Skeletal muscle satellite cell (primary cell): ENCODE measurements around the gene RCBTB1.
"Not testable (repeated sequence)": the region's sequence is repeated elsewhere in the genome, so short reads cannot be mapped to it uniquely, and the experiment has no call there.

Experiments
- H3K27me3 ChIP-seq: 2 replicates; pipeline ENCODE4 v1.7.0; 2013; ENCODE audit warnings: low read length; ENCODE audit not compliant: control insufficient read depth, insufficient read depth
- H3K36me3 ChIP-seq: 2 replicates; pipeline ENCODE4 v1.7.0; 2013; ENCODE audit warnings: mild to moderate bottlenecking, control low read depth, low read length; ENCODE audit not compliant: insufficient read depth
- H3K4me1 ChIP-seq: 2 replicates; pipeline ENCODE4 v1.7.0; 2013; ENCODE audit warnings: low read length; ENCODE audit not compliant: control insufficient read depth, insufficient read depth
- H3K4me2 ChIP-seq: 2 replicates; pipeline ENCODE4 v1.7.0; 2013; ENCODE audit warnings: mild to moderate bottlenecking, low read length
- H3K4me3 ChIP-seq: 2 replicates; pipeline ENCODE4 v1.7.0; 2013; ENCODE audit warnings: low read length
- H3K9ac ChIP-seq: 2 replicates; pipeline ENCODE4 v1.7.0; 2013; ENCODE audit warnings: mild to moderate bottlenecking, low read depth, low read length, moderate library complexity
- H3K9me3 ChIP-seq: replicated peaks from 2 replicates; pipeline ENCODE4 v1.7.0; 2013; ENCODE audit warnings: mild to moderate bottlenecking, control low read depth, low read length

RCBTB1 gene

DNA sequence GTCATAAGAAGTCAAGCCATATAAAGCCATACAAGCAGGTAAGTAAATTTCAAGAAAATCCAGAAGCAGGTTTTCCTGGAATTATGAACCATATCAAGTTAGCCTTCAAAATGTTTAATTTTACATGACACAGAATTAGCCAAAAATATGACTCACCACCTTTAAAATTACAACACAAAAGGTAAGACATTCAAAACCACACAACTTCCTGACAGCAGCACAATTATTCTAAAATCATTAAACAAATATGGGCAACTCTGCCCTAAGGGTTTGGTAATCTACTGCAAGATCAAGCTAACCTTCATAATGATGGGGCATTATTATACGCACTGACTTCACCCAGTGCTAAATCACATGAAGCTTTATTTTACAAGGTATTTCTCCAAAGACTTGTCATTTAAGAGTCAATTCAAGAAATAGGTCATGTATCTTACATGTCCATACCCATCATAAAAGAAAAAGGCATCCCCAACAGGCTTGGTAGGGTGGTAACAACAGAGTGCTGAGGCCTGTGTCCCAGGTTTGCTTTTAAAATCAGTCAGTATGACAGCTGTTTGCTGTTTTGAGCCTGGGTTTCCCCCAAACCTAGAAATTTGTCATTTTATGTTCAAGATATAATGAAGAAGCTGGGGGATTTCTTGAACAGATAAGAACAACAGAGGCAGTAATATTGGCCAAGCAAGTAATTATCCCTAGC, 15.2 kb downstream of the RCBTB1 start:
- H3K27me3 ChIP-seq: no peaks in the 10 kb centered on the region
- H3K9ac ChIP-seq: no peak overlapping the region
- peaks cover 4% of the 10 kb centered on the region for H3K4me1 ChIP-seq
- H3K36me3 ChIP-seq: peaks cover 10% of the 10 kb centered on the region
- no peak overlapping the region for H3K4me2 ChIP-seq
- H3K9me3 ChIP-seq: no peaks in the 10 kb centered on the region
- no peak overlapping the region for H3K4me3 ChIP-seq

DNA sequence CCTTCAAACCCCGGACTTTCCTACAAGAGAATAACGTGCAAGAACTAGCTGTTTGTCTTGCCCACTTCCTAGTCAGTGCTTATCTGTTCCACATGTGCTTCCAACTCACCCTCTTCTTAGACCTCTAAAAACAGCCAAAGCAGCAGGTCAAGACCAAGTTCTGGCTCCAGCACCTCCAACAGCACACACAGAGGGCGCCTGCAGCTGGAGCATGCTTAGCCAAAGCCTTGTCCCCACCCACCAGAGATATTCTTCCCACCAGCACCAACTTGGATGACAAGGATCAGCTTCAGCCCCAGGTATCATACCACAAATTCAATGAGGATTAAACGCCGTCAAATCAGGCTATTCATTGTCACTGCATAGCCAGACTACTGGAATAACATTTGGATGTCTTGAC, 17.9 kb downstream of the RCBTB1 start:
- H3K4me2 ChIP-seq: no peak overlapping the region
- H3K4me1 ChIP-seq: peaks cover 4% of the 10 kb centered on the region
- H3K27me3 ChIP-seq: no peaks in the 10 kb centered on the region
- peaks cover 10% of the 10 kb centered on the region for H3K36me3 ChIP-seq
- H3K9me3 ChIP-seq: no peaks in the 10 kb centered on the region
- H3K4me3 ChIP-seq: no peak overlapping the region
- no peak overlapping the region for H3K9ac ChIP-seq

DNA sequence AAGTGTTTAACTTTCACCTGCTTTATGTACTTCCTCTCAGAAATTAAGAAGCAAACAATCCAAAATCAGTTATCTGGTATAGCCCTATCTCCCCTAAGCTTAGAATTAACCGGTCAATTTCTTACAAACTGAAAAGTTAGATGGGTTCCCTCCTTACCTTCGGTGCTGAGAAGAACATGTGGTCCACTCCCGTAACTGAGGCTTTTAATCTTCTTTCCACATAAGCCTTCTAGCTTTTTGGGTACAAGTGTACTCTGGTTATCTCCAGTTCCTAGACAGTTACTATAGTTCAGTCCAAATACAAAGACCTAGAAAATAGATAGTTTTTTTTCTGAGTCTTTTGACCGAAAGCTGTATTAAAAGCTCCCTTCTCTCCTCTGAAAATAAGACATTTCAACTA, 18.9 kb downstream of the RCBTB1 start:
- Histone ChIP-seq H3K4me3 (no peak overlapping the region), H3K9me3 (no peaks in the 10 kb centered on the region), H3K27me3 (no peaks in the 10 kb centered on the region), H3K4me2 (no peak overlapping the region), H3K9ac (no peak overlapping the region), H3K4me1 (peaks cover 4% of the 10 kb centered on the region), H3K36me3 (peaks cover 10% of the 10 kb centered on the region)

DNA sequence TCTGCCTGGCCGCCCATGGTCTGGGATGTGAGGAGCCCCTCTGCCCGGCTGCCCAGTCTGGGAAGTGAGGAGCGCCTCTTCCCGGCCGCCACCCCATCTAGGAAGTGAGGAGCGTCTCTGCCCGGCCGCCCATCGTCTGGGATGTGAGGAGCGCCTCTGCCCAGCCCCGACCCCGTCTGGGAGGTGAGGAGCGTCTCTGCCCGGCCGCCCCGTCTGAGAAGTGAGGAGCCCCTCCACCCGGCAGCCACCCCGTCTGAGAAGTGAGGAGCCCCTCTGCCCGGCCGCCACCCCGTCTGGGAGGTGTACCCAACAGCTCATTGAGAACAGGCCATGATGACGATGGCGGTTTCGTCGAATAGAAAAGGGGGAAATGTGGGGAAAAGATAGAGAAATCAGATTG, 19.9 kb downstream of the RCBTB1 start:
- not testable (repeated sequence) for H3K4me3 ChIP-seq, H3K4me2 ChIP-seq, H3K9me3 ChIP-seq, H3K9ac ChIP-seq, H3K27me3 ChIP-seq, H3K4me1 ChIP-seq
- H3K36me3 ChIP-seq: peaks cover 14% of the 10 kb centered on the region

DNA sequence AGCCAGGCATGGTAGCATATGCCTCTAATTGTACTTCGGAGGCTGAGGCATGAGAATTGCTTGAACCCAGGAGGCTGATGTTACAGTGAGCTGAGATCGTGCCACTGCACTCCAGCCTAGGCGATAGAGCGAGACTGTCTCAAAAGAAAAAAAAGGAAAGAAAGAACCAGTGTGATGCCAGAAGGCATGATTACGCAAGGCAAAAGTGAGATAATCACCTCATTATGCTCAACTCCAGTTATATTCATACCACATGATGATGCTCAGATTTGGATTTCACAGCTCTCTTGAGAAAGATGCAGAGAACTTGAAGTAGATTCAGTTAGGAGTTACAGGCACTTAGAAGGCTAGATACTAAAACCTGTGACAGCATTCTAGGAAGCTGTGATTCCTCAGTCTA, 21.8 kb downstream of the RCBTB1 start:
- Histone ChIP-seq H3K4me1 (no peaks in the 10 kb centered on the region), H3K4me3 (no peak overlapping the region), H3K36me3 (peaks cover 28% of the 10 kb centered on the region)

DNA sequence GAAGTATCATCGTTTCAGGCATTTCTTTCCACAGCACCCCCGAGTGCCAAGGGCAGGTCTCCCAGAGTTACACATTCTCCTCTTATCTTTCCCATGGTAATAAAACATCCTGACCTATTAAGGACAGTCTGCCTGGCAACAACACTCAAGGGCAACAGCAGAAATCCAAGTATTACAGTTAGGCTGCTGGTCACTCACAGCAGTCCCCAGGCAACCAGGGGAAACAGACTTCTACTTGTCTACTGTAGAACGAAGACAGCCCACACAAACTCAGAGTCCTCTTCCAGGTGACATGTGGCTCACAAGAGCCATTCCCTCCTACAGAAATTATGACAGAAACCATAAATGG, 24.3 kb downstream of the RCBTB1 start:
- no peak overlapping the region for H3K4me3 ChIP-seq
- no peak overlapping the region for H3K4me2 ChIP-seq
- H3K36me3 ChIP-seq: peaks cover 31% of the 10 kb centered on the region
- no peaks in the 10 kb centered on the region for H3K4me1 ChIP-seq
- H3K9me3 ChIP-seq: no peaks in the 10 kb centered on the region
- H3K9ac ChIP-seq: no peak overlapping the region
- no peaks in the 10 kb centered on the region for H3K27me3 ChIP-seq

More for the DNA sequence above, 21.8 kb downstream of the RCBTB1 start:
- H3K9ac ChIP-seq: no peak overlapping the region
- no peaks in the 10 kb centered on the region for H3K9me3 ChIP-seq
- H3K27me3 ChIP-seq: no peaks in the 10 kb centered on the region
- no peak overlapping the region for H3K4me2 ChIP-seq

DNA sequence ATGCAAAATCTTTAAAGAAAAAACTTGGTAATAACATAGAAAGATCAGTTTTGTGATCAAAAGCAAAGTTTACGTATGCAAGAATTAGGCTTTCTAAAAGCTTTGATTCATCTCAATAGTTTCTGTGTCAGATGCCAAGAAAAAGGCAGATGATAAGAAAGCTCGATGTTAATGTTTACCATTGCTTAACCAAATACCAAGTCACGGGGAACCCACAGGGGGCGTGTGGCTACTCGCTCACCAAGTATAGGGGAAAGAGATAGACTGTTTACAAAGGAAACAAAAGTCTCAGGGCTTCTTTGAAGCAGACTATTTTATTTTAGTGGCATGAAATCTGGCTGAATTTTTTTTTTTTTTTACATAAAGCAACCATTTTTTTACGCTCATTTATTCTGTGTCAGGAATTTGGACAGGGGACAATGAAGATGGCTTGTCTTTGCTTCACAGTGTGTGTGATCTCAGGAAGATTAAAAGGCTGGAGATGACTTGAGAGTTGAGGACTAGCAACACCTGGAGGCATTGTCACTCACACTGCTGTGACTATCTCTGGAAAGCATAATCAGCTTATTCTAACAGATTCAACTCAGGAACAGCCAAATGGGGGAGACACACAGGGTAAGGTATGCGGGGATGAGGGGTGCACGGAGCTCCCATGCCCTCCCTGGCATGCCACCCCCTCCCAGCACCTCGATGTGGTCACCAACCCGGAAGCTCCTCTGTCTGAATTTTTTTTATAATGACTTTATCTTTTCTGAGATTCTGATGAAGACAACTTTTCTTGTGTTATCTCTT, 24.9 kb downstream of the RCBTB1 start:
- H3K4me1 ChIP-seq: no peaks in the 10 kb centered on the region
- no peak overlapping the region for H3K9ac ChIP-seq
- H3K36me3 ChIP-seq: peaks cover 32% of the 10 kb centered on the region
- H3K27me3 ChIP-seq: no peaks in the 10 kb centered on the region
- H3K9me3 ChIP-seq: no peaks in the 10 kb centered on the region
- no peak overlapping the region for H3K4me3 ChIP-seq
- H3K4me2 ChIP-seq: no peak overlapping the region

DNA sequence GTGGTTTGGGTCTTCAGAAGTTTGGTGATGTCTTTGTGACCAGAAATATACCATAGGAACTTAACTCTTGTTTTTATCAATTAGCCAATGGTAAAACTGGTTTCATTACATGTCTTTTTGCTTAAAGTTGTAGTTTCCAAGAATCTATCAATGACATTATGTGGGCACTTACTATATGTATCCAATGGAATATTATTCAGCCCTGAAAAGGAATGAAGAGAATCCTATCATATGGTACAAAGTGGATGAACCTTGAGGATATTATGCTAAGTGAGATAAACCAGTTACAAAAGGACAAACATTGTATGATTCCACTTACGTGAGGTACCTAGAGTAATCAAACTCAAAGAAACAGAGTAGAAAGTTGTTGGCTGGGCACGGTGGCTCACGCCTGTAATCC, 26.4 kb downstream of the RCBTB1 start:
- no peak overlapping the region for H3K4me2 ChIP-seq
- peaks cover 35% of the 10 kb centered on the region for H3K36me3 ChIP-seq
- no peak overlapping the region for H3K4me3 ChIP-seq
- no peaks in the 10 kb centered on the region for H3K4me1 ChIP-seq
- no peaks in the 10 kb centered on the region for H3K9me3 ChIP-seq
- H3K27me3 ChIP-seq: no peaks in the 10 kb centered on the region
- no peak overlapping the region for H3K9ac ChIP-seq

DNA sequence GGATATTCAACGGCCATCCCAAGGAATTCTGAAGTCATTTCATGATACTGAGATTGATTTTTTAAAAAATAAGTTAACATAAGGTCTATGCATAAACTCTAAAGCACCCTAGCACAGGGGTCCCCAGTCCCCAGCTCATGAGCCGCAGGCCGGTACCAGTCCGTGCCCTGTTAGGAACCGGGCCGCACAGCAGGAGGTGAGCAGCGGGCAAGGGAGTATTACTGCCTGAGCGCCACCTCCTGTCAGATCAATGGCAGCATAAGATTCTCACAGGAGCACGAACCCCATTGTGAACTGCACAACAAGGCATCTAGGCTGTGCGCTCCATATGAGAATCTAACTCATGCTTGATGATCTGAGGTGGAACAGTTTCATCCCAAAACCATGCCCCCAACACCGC, 31.0 kb downstream of the RCBTB1 start:
- Histone ChIP-seq H3K27me3 (no peaks in the 10 kb centered on the region), H3K4me3 (no peak overlapping the region), H3K4me2 (no peak overlapping the region), H3K9ac (no peak overlapping the region), H3K4me1 (no peaks in the 10 kb centered on the region), H3K36me3 (peaks cover 53% of the 10 kb centered on the region), H3K9me3 (no peaks in the 10 kb centered on the region)

DNA sequence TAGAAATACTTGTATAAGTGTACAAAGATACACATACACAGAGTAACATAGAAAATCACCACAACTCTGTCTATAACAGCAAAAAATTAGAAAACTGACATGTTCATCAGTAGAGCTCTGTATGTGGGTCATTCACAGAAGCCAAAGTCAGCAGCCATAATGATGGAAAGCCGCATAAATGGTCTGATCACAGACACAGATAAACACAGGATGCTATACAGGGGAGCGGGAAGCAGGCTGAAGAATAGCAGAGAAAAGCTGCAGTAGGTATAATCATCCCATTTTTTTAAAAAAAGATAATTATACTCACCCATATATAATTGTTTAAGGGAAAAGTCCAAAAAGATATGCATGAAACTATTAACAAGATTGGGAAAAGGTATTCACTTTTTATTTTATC, 31.5 kb downstream of the RCBTB1 start:
- Histone ChIP-seq H3K36me3 (peaks cover 49% of the 10 kb centered on the region), H3K27me3 (no peaks in the 10 kb centered on the region), H3K4me2 (no peak overlapping the region), H3K4me3 (no peak overlapping the region), H3K4me1 (no peaks in the 10 kb centered on the region), H3K9ac (no peak overlapping the region), H3K9me3 (no peaks in the 10 kb centered on the region)

DNA sequence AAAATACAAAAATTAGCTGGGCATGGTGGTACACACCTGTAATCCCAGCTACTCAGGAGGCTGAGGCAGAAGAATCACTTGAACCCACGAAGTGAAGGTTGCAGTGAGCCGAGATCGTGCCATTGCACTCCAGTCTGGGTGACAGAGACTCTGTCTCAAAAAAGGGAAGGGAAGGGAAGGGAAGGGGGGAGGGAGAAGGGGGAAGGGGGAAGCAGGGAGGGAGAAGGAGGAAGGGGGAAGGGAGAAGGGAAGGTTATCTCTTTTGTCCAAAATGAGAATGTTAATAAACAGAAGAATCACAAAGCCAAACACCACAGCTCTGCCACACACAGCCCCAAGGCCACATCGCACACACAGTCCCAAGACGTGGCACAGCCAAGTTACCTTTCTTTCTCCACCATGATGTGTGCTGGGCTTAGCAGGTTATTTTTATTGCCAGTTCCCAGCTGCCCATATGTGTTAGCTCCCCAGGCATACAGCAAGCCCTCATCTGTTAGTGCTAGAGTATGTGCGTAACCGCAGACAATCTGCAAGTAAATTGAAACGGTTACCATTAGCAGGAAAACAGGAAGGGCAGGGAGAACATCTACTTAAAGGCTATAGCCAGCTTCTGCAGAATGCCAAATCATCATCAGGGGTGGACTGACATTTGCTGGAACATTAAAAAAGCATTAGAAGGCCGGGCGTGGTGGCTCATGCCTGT, 34.3 kb downstream of the RCBTB1 start:
- peaks cover 42% of the 10 kb centered on the region for H3K36me3 ChIP-seq
- no peak overlapping the region for H3K9ac ChIP-seq
- no peaks in the 10 kb centered on the region for H3K4me1 ChIP-seq
- H3K27me3 ChIP-seq: no peaks in the 10 kb centered on the region
- no peaks in the 10 kb centered on the region for H3K9me3 ChIP-seq
- H3K4me3 ChIP-seq: no peak overlapping the region
- H3K4me2 ChIP-seq: no peak overlapping the region
